Measurements from ENCODE around the gene TTC16. TPM values are rescaled to one million over a fixed set of nuclear protein-coding genes. Genes with fewer than 3 reads are reported as not detected.

TTC16 gene
- total and polyA plus RNA-seq, 2 of the 8 experiments (the other 6 are each of a cell fraction or from before 2014, with no cell fraction given): 0.03 TPM; not detected in 1

- H3K23ac ChIP-seq (ENCODE audit: insufficient read length): no peak overlapping the region
- H3K9me3 ChIP-seq (ENCODE audit: insufficient read depth in 2 of 2, low read depth in 1 of 2, low read length in 1 of 2): no peaks in the 10 kb centered on the region
- H2BK20ac ChIP-seq (ENCODE audit: low read length): no peak overlapping the region
- no peaks in the 10 kb centered on the region; a peak in 2 of 8 replicates for H3K36me3 ChIP-seq (ENCODE audit: control insufficient read depth in 2 of 4, insufficient read depth in 4 of 4, low read length in 3 of 4)
- DNase-seq (ENCODE audit: low read depth in 1 of 2, low spot score in 2 of 2): no peak
- H4K20me1 ChIP-seq (replicated peaks in 1 of 2; ENCODE audit: control insufficient read depth in 1 of 2, insufficient read depth in 2 of 2, low read length in 2 of 2): peaks cover 5 to 21% of the 10 kb centered on the region in 2 experiments
- H2AFZ ChIP-seq (ENCODE audit: low read length): no peak overlapping the region
- H3K4me1 ChIP-seq (replicated peaks in 1 of 4; ENCODE audit: control insufficient read depth in 3 of 4, insufficient read depth in 4 of 4, low read length in 3 of 4): peaks cover 0 to 4% (median 1%) of the 10 kb centered on the region in 4 experiments; a peak in 4 of 7 replicates
- FAIRE-seq: no peak
- WGBS, 2 experiments (ENCODE audit: extremely low coverage in 1 of 2, insufficient coverage in 1 of 2, insufficient read length in 1 of 2, insufficient replicate concordance in 2 of 2, low coverage in 1 of 2, low lambda C conversion rate in 2 of 2, missing lambda C conversion rate in 1 of 2): 80% methylated on average over 4 of the region's 8 CpGs; no CpG with 5 or more reads in 1 of the 2 experiments
- H3K79me2 ChIP-seq (ENCODE audit: control insufficient read depth in 1 of 2, insufficient read depth in 2 of 2, low read length in 2 of 2): no peaks in the 10 kb centered on the region
- H3K9ac ChIP-seq (replicated peaks in 1 of 4; ENCODE audit: extremely low read depth in 1 of 4, low read depth in 3 of 4, low read length in 3 of 4): no peak overlapping the region
- H2BK15ac ChIP-seq (ENCODE audit: low read length): no peak overlapping the region
- H2BK12ac ChIP-seq (ENCODE audit: low read depth, low read length): 0 out of 2 replicates have a peak overlapping the region, but pooled peaks have one; percentile 27
- no peak overlapping the region for H4K8ac ChIP-seq (ENCODE audit: extremely low read depth, insufficient read depth, low read length)
- no peak overlapping the region for H4K91ac ChIP-seq (replicated peaks; ENCODE audit: insufficient read length, low read length)
- H3K56ac ChIP-seq (replicated peaks; ENCODE audit: insufficient read length, low read depth, low read length): no peak overlapping the region
- no peak overlapping the region for H3K4ac ChIP-seq (replicated peaks; ENCODE audit: insufficient read length, low read depth, low read length)
- H3K4me3 ChIP-seq (ENCODE audit: extremely low read depth in 1 of 4, insufficient read depth in 2 of 4, low read depth in 3 of 4, low read length in 4 of 4): no peak overlapping the region
- no peak overlapping the region for H4K5ac ChIP-seq (ENCODE audit: insufficient read length, low read depth, low read length)
- no peak overlapping the region for H3K14ac ChIP-seq (ENCODE audit: insufficient read length)
- H2AK5ac ChIP-seq (ENCODE audit: low read depth, low read length): no peak overlapping the region
- ChIA-PET POLR2A (ENCODE audit: partially characterized antibody) (interaction anchor here (0.8 to 2.4 kb wide), 5 partner anchors 9 to 50 kb away, joined by 3 to 12 read pairs (median 3); partner anchors contain the start of genes PTRH1 and TTC16), CTCF (ENCODE audit: partially characterized antibody) (interaction anchor here (1.2 to 1.4 kb wide), 2 partner anchors 8 to 35 kb away, joined by 3 to 5 read pairs; no protein-coding TSS in a partner anchor)
- no peaks in the 10 kb centered on the region for H3K79me1 ChIP-seq (ENCODE audit: low read depth, low read length)
- peaks cover 13% of the 10 kb centered on the region; the same call in 1 of the 2 replicates for H3K23me2 ChIP-seq (ENCODE audit: low read depth, low read length)
- no peak overlapping the region for H3K27ac ChIP-seq (ENCODE audit: low read depth, low read length)
- no peak overlapping the region for H3K4me2 ChIP-seq (ENCODE audit: insufficient read depth in 1 of 2, low read depth in 2 of 2, low read length in 2 of 2)
- TF ChIP-seq TCF12 (IDR thresholded peaks at IDR 0.05; ENCODE audit: low read depth, low read length) (no peak), SAP30 (IDR thresholded peaks at IDR 0.05; ENCODE audit: insufficient read depth, insufficient replicate concordance, low read length) (no peak), JUND (IDR thresholded peaks at IDR 0.05; ENCODE audit: low read length) (no peak), RNF2 (IDR thresholded peaks at IDR 0.05; ENCODE audit: borderline replicate concordance, low read depth, low read length, missing control alignments, poor library complexity, severe bottlenecking) (no peak), ATF2 (IDR thresholded peaks at IDR 0.05; ENCODE audit: low read length) (no peak), KDM4A (IDR thresholded peaks at IDR 0.05; ENCODE audit: low read depth, low read length, severe bottlenecking) (no peak), GTF2F1 (IDR thresholded peaks at IDR 0.05; ENCODE audit: borderline replicate concordance, low read depth, low read length) (no peak), CBX5 (IDR thresholded peaks at IDR 0.05; ENCODE audit: low read depth, low read length) (no peak)
- no peak overlapping the region for H3K18ac ChIP-seq (ENCODE audit: extremely low read depth, low read length)
- no peak overlapping the region for H2BK5ac ChIP-seq (ENCODE audit: low read depth, low read length)
- H3K27me3 ChIP-seq (replicated peaks in 1 of 4; ENCODE audit: control insufficient read depth in 3 of 4, extremely low read depth in 1 of 4, insufficient read depth in 3 of 4, low read length in 3 of 4): peaks cover 0 to 16% (median 8%) of the 10 kb centered on the region in 4 experiments; a peak in 6 of 7 replicates
- H2BK120ac ChIP-seq (replicated peaks; ENCODE audit: low read depth, low read length): no peak overlapping the region
These were observed 37.3 kb downstream of the TTC16 start for GRCh38 chr9:127753148-127753547.
